Keratinocyte (primary cell): ENCODE results near the gene JADE2. TPM values are rescaled to one million over a fixed set of nuclear protein-coding genes. Genes with fewer than 3 reads are reported as not detected.

ENCODE experiments used
- DNase-seq: peaks from one replicate; pipeline ENCODE4 v3.0.0-alpha.2; 2011; ENCODE audit warnings: low read depth, missing footprints, low spot score
- FAIRE-seq: peaks from 2 replicates; lab custom pipeline; 2011; peaks lifted over from hg19 to GRCh38; lab: Jason Lieb, UNC
- H2AFZ ChIP-seq: 2 replicates; pipeline ENCODE4 v1.6.0; 2012; ENCODE audit warnings: low read length, control low read depth, inconsistent platforms; ENCODE audit not compliant: control insufficient read depth
- H3K27ac ChIP-seq: 2 replicates; pipeline ENCODE4 v1.5.1; 2011; ENCODE audit warnings: low read length; ENCODE audit not compliant: control insufficient read depth, insufficient read depth
- H3K27me3 ChIP-seq: 3 replicates; pipeline ENCODE4 v1.6.0; 2011; ENCODE audit warnings: low read length; ENCODE audit not compliant: control insufficient read depth, insufficient read depth; ENCODE audit errors: extremely low read depth
- H3K36me3 ChIP-seq, 2 experiments: 2 replicates in 1 of 2; 3 replicates in 1 of 2; pipeline ENCODE4 v1.5.1; 2011; ENCODE audit warnings: low read length in 2 of 2, mild to moderate bottlenecking in 1 of 2; ENCODE audit not compliant: control insufficient read depth in 2 of 2, insufficient read depth in 2 of 2; ENCODE audit errors: extremely low read depth in 1 of 2
- H3K4me1 ChIP-seq: 3 replicates; pipeline ENCODE4 v1.5.1; 2011; ENCODE audit warnings: low read length; ENCODE audit not compliant: control insufficient read depth, insufficient read depth; ENCODE audit errors: extremely low read depth
- H3K4me2 ChIP-seq: 3 replicates; pipeline ENCODE4 v1.6.0; 2011; ENCODE audit warnings: low read depth, low read length; ENCODE audit not compliant: control insufficient read depth, insufficient read depth; ENCODE audit errors: extremely low read depth
- H3K4me3 ChIP-seq, 3 experiments: fragments of 200-600 bp in 1 of 3; sonication (generic) in 1 of 3; 2 replicates in 2 of 3; 3 replicates in 1 of 3; pipeline ENCODE4 v1.5.1; 2011 to 2016; ENCODE audit warnings: low read length in 3 of 3, mild to moderate bottlenecking in 3 of 3, control low read depth in 2 of 3, inconsistent platforms in 1 of 3, low read depth in 1 of 3, mixed read lengths in 1 of 3, mixed run types in 1 of 3, moderate library complexity in 1 of 3; ENCODE audit not compliant: control insufficient read depth in 2 of 3, insufficient read depth in 2 of 3; ENCODE audit errors: extremely low read depth in 1 of 3
- H3K79me2 ChIP-seq: 2 replicates; pipeline ENCODE4 v1.6.0; 2012; ENCODE audit warnings: low read length; ENCODE audit not compliant: control insufficient read depth, insufficient read depth
- H3K9ac ChIP-seq: 3 replicates; pipeline ENCODE4 v1.6.0; 2011; ENCODE audit warnings: low read length; ENCODE audit not compliant: control insufficient read depth, insufficient read depth; ENCODE audit errors: extremely low read depth
- H3K9me1 ChIP-seq: 3 replicates; pipeline ENCODE4 v1.6.0; 2011; ENCODE audit warnings: low read length; ENCODE audit not compliant: control insufficient read depth, insufficient read depth; ENCODE audit errors: extremely low read depth
- H3K9me3 ChIP-seq: 2 replicates; pipeline ENCODE4 v1.5.1; 2012; ENCODE audit warnings: low read depth, low read length; ENCODE audit not compliant: control insufficient read depth
- H4K20me1 ChIP-seq: 3 replicates; pipeline ENCODE4 v1.6.0; 2011; ENCODE audit warnings: low read length; ENCODE audit not compliant: control insufficient read depth, insufficient read depth; ENCODE audit errors: extremely low read depth
- CTCF ChIP-seq, 3 experiments: IDR thresholded peaks in 1 of 3; conservative IDR thresholded peaks in 1 of 3; optimal IDR thresholded peaks in 1 of 3; 2 replicates in 2 of 3; 3 replicates in 1 of 3; pipeline versions ENCODE3 to v1.5.1; 2011; ENCODE audit warnings: low read length in 3 of 3, mild to moderate bottlenecking in 3 of 3, moderate library complexity in 2 of 3, control low read depth in 1 of 3, inconsistent platforms in 1 of 3; ENCODE audit not compliant: insufficient read depth in 2 of 3; ENCODE audit errors: extremely low read depth in 1 of 3
- EZH2 ChIP-seq: IDR thresholded peaks from one replicate; pipeline ENCODE4 v1.6.1; 2012; ENCODE audit warnings: inconsistent platforms, mild to moderate bottlenecking, low read length, moderate library complexity
- dilution Hi-C: fragments of 300-500 bp; cut with MboI; formaldehyde crosslinking; loops from one replicate; pipeline ENCODE4 v1.7.0; 2020; ENCODE audit warnings: low sequenced_read_pairs; ENCODE audit not compliant: extremely low pct_ligation_motif_present
- polyA plus RNA-seq, 5 experiments: library from polyadenylated mRNA; depleted of rRNA in 3 of 5; stranded (reverse) in 3 of 5; stranded (forward) in 1 of 5; unstranded in 1 of 5; fragments of >200 nt; gene quantifications; 1 replicate in 1 of 5; 2 replicates in 3 of 5; 3 replicates in 1 of 5; pipeline versions ENCODE4 v1.2.1 to v1.2.3, GENCODE V29; 2011 to 2012; ENCODE audit warnings: missing spikeins in 2 of 5, low read depth in 1 of 5, low replicate concordance in 1 of 5

JADE2 gene
- polyA plus RNA-seq, 1 donor (not counting 4 experiments of a cell fraction or from before 2014, with no cell fraction given) = 11.1 TPM

- Histone ChIP-seq H3K27ac (no peak overlapping the region), H3K79me2 (no peaks in the 10 kb centered on the region), H3K9me1 (peaks cover 4% of the 10 kb centered on the region), H4K20me1 (no peaks in the 10 kb centered on the region), H3K4me2 (no peak overlapping the region), H2AFZ (no peak overlapping the region), H3K27me3 (no peaks in the 10 kb centered on the region), H3K36me3 (peaks cover 6 to 51% of the 10 kb centered on the region in 2 experiments), H3K9me3 (no peaks in the 10 kb centered on the region), H3K4me3 (no peak overlapping the region), H3K4me1 (peaks cover 10% of the 10 kb centered on the region), H3K9ac (no peak overlapping the region)
- TF ChIP-seq CTCF (optimal IDR thresholded peaks at IDR 0.05 in 1 of 3, IDR thresholded peaks at IDR 0.05 in 1 of 3, conservative IDR thresholded peaks at IDR 0.05 in 1 of 3; ENCODE audit: extremely low read depth in 1 of 3, insufficient read depth in 2 of 3, low read length in 3 of 3) (no peak), EZH2 (no peak)
- dilution Hi-C loops = no loop called here
- DNase-seq (no peak), FAIRE-seq (no peak)
Observed at GRCh38 chr5:134540747-134541733, 15.6 kb downstream of the JADE2 start.

- Histone ChIP-seq H4K20me1 (no peaks in the 10 kb centered on the region), H3K9ac (no peak overlapping the region), H3K4me3 (no peak overlapping the region), H3K4me2 (no peak overlapping the region), H3K9me3 (no peaks in the 10 kb centered on the region), H3K27me3 (no peaks in the 10 kb centered on the region), H3K27ac (no peak overlapping the region), H3K36me3 (peaks cover 6 to 44% of the 10 kb centered on the region in 2 experiments), H3K4me1 (peaks cover 2% of the 10 kb centered on the region), H3K79me2 (no peaks in the 10 kb centered on the region), H3K9me1 (no peaks in the 10 kb centered on the region), H2AFZ (no peak overlapping the region)
- TF ChIP-seq CTCF (optimal IDR thresholded peaks at IDR 0.05 in 1 of 3, IDR thresholded peaks at IDR 0.05 in 1 of 3, conservative IDR thresholded peaks at IDR 0.05 in 1 of 3; ENCODE audit: extremely low read depth in 1 of 3, insufficient read depth in 2 of 3, low read length in 3 of 3) (no peak), EZH2 (no peak)
- FAIRE-seq (no peak), DNase-seq (no peak)
- dilution Hi-C loops = no loop called here
Observed at GRCh38 chr5:134541736-134542376, 16.4 kb downstream of the JADE2 start.
